Measurements from ENCODE around the gene SCMH1. TPM values are rescaled to one million over a fixed set of nuclear protein-coding genes. Genes with fewer than 3 reads are reported as not detected.

The SCMH1 gene
- total RNA-seq, 1 experiment from 2014 or later: 19.4 TPM

- CTCF ChIA-PET: interaction anchor here (1.3 to 2.3 kb wide), 3 partner anchors 27 to 36 kb away, joined by 4 to 9 read pairs (median 7); no protein-coding TSS in a partner anchor
- no peak overlapping the region for H3K27ac Mint-ChIP-seq
- peak; percentile 43 for DNase-seq (ENCODE audit: low spot score)
Measured at GRCh38 chr1:41286486-41286885, 44.4 kb upstream of the SCMH1 start.

More at GRCh38 chr1:41286486-41286885, 44.4 kb upstream of the SCMH1 start:
- TF ChIP-seq E2F4 (CRISPR knock-in tag; IDR thresholded peaks at IDR 0.05; ENCODE audit: borderline replicate concordance, low read depth) (no peak), ERG (CRISPR knock-in tag; IDR thresholded peaks at IDR 0.05) (no peak), NR3C1 (CRISPR knock-in tag; conservative IDR thresholded peaks at IDR 0.05; ENCODE audit: low read depth) (no peak), ZNF396 (CRISPR knock-in tag; IDR thresholded peaks at IDR 0.05; ENCODE audit: borderline replicate concordance) (no peak), MYBL2 (CRISPR knock-in tag; IDR thresholded peaks at IDR 0.05) (no peak), NFYB (CRISPR knock-in tag; conservative IDR thresholded peaks at IDR 0.05; ENCODE audit: low read depth) (no peak), KAT7 (CRISPR knock-in tag; IDR thresholded peaks at IDR 0.05; ENCODE audit: borderline replicate concordance) (no peak), RORB (CRISPR knock-in tag; IDR thresholded peaks at IDR 0.05) (no peak), ATF2 (CRISPR knock-in tag; IDR thresholded peaks at IDR 0.05; ENCODE audit: borderline replicate concordance, low read depth) (no peak), SP1 (CRISPR knock-in tag; conservative IDR thresholded peaks at IDR 0.05) (no peak), JAZF1 (CRISPR knock-in tag; IDR thresholded peaks at IDR 0.05) (no peak), ZNF263 (CRISPR knock-in tag; IDR thresholded peaks at IDR 0.05; ENCODE audit: low read depth) (no peak), ZNF281 (CRISPR knock-in tag; IDR thresholded peaks at IDR 0.05) (no peak), CBFB (CRISPR knock-in tag; IDR thresholded peaks at IDR 0.05; ENCODE audit: low read depth) (no peak), AFF4 (CRISPR knock-in tag; IDR thresholded peaks at IDR 0.05; ENCODE audit: borderline replicate concordance) (no peak), ZNF138 (CRISPR knock-in tag; conservative IDR thresholded peaks at IDR 0.05) (no peak), ETV6 (CRISPR knock-in tag; IDR thresholded peaks at IDR 0.05) (no peak), ATF1 (CRISPR knock-in tag; IDR thresholded peaks at IDR 0.05) (no peak), E2F1 (CRISPR knock-in tag; IDR thresholded peaks at IDR 0.05) (no peak)
- Mint-ChIP-seq H3K36me3 (no peaks in the 10 kb centered on the region), H3K4me1 (peaks cover 15% of the 10 kb centered on the region), H3K4me3 (no peak overlapping the region), H3K27me3 (ENCODE audit: low read depth) (peaks cover 38% of the 10 kb centered on the region), H3K9me3 (no peaks in the 10 kb centered on the region)
- POLR2A ChIA-PET: no interaction called here
- ATAC-seq: peak; percentile 56
